ENCODE data around the gene CDHR2.

CDHR2 gene

DNA sequence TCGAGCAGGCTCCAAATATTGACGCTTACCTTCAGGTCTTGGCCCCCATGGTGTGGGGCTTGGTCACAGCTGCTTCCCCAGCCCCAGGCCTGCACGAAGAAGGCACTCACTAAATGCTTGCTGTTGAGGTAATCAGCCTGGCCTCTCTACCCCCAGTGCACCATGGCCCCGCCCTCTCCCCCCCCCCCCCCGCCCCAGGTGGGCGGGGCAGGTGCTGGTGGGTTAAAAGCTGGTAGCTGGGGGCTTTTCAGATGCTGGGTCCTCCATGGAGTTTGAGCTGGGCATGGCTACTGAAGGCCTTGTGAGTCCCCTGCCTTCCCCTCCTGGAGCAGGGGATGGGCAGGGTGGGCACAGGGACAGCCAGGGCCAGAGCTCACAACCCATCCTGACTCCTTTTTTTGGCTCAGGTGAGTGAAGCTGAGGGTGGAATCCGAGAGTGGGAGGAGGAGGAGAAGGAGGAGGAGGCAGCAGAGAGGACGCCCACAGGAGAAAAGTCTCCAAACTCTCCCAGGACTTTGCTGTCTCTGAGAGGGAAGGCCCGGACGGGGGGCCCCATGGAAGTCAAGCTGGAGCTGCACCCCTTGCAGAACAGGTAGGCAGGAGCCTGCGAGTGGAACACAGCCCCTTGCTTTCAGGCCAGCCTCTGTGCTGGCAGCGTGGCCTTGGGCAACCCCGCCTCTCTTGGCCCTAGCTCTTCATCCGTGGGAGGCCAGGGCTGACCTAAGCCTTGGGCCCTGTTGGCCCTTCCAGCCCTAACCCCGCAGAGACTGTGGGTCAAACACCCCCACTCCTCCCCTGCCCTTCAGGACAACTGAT, 93.7 kb downstream of the CDHR2 start:
- no peak for DNase-seq (ENCODE audit: low spot score)

DNA sequence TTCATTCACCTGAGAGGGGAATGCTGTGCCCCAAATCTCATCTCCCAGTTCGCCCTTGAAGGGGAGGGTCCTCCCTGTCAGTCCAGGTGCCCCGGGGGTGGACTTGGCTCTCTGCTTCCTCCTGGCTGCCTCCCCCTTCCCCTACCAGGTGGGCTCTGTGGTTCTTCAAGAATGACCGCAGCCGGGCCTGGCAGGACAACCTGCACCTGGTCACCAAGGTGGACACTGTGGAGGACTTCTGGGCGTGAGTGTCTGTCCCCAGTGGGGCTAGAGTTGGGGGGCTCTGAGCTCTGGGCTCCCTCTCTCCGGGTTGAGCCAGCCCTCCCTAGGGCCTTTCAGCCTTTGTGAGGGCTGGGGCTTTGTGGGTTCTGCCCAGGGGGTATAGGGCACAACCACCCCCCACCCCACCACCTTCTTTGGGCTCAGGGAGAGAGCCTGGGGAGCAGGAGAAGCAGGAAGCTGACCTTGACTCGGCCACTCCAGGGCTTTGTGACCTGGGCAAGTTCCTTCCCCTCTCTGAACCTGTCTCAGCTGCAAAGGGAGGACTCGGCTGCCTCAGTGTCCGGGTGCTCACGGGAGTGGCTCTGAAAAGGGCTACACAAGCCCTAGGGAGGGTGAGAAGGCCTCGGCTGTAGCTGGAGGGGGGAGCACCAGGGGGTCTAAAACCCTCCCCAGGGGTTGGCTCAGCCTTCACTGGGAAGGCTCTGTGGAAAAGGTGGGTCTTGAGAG, 94.5 kb downstream of the CDHR2 start:
- DNase-seq (ENCODE audit: low spot score) = no peak

DNA sequence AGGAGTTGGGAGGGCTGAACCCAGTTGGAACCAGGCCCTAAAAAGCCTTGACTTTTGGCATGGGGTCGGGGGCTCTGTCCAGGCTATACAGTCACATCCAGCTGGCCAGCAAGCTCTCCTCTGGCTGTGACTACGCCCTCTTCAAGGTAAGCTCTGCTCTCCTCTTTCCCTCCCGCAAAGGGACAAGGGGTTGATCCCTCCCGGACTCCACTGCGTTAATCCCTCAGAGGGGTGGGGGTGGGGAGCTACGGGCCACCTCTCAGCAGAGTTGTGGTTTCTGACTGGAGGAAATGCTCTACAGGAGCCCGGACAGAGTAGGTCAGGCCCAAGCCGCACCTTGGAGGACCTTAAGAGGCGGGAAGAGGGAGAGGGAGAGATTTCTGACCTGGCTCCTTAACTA, 95.2 kb downstream of the CDHR2 start:
- DNase-seq (ENCODE audit: low spot score) = no peak

DNA sequence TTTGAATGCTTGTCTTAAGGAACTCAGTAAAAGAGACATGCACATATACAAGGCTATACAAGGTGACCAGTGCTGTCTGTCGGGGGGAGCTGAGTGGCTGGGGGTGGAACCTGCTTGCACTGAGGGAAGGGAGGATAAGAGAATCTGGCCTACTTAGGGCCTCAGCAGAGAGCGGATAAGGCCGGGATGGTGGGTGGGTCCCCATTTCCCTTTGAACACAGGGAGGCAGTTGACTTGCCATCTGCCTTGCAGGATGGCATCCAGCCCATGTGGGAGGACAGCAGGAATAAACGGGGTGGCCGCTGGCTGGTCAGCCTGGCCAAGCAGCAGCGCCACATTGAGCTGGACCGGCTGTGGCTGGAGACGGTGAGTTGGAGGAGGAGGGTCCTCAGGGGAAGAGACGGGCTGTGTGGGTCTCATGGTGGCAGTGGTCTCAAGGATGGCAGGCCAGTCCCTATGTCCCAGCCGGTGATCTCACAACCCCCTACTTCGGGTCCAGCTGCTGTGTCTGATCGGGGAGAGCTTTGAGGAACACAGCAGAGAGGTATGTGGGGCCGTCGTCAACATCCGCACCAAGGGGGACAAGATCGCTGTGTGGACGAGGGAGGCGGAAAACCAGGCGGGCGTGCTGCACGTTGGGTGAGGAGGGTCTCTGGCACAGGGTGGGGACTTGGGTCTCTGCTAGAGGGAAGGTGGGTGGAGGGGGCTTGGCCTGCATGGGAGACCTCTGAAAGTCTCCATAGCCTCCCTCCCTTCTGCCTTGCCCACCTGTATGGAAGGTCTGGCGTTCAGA, 95.9 kb downstream of the CDHR2 start:
- no peak for DNase-seq (ENCODE audit: low spot score)

Data from COLO829 (cell line).